ENCODE results near the gene KIAA0930.

KIAA0930 gene

GRCh38 chr22:45240104-45240809 lies 437 bp downstream of the KIAA0930 start:
- TF ChIP-seq CTCF (conservative IDR thresholded peaks at IDR 0.05; ENCODE audit: control insufficient read depth, insufficient read depth, low read depth, low read length), result no peak
- no peak for DNase-seq (ENCODE audit: low read depth)
- H3K4me3 ChIP-seq (ENCODE audit: control insufficient read depth, low read depth, low read length), result peak overlapping the region; percentile 64

GRCh38 chr22:45239681-45240051 lies 1.0 kb downstream of the KIAA0930 start:
- no peak for DNase-seq (ENCODE audit: low read depth)
- no peak for TF ChIP-seq CTCF (conservative IDR thresholded peaks at IDR 0.05; ENCODE audit: control insufficient read depth, insufficient read depth, low read depth, low read length)
- peak overlapping the region; percentile 64 for H3K4me3 ChIP-seq (ENCODE audit: control insufficient read depth, low read depth, low read length)

GRCh38 chr22:45238957-45239680 lies 1.6 kb downstream of the KIAA0930 start:
- no peak for TF ChIP-seq CTCF (conservative IDR thresholded peaks at IDR 0.05; ENCODE audit: control insufficient read depth, insufficient read depth, low read depth, low read length)
- H3K4me3 ChIP-seq (ENCODE audit: control insufficient read depth, low read depth, low read length), result peak overlapping the region; percentile 64
- DNase-seq (ENCODE audit: low read depth), result no peak

GRCh38 chr22:45238076-45238956 lies 2.4 kb downstream of the KIAA0930 start:
- TF ChIP-seq CTCF (conservative IDR thresholded peaks at IDR 0.05; ENCODE audit: control insufficient read depth, insufficient read depth, low read depth, low read length), result no peak
- H3K4me3 ChIP-seq (ENCODE audit: control insufficient read depth, low read depth, low read length), result no peak overlapping the region
- DNase-seq (ENCODE audit: low read depth), result no peak

- TF ChIP-seq CTCF (conservative IDR thresholded peaks at IDR 0.05; ENCODE audit: control insufficient read depth, insufficient read depth, low read depth, low read length), result no peak
- DNase-seq (ENCODE audit: low read depth), result no peak
- H3K4me3 ChIP-seq (ENCODE audit: control insufficient read depth, low read depth, low read length), result no peak overlapping the region
These were observed 3.4 kb downstream of the KIAA0930 start for GRCh38 chr22:45237065-45237990.

Data from fibroblast of mammary gland (primary cell).